ENCODE results near the gene CDKAL1.

DNA sequence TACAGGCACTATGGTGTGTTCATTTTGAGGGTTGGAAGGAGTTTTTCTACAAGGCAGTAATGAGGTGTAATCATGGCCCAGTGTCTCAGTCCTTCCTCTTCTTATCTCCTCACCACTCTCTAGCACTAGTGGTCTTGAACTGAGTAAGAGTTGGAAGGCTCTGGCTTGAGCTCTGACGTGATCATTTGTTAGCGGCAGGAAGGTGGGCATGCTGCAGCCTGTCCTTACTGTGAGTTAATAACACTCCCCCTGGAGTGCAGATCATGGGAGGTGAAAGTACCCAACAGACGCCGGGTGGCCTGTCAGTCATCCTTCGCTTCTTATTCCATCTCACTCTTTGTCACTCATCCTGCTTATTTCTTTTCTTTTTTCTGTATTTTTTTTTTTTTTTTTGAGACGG lies 356.9 kb downstream of the CDKAL1 start:
- TF ChIP-seq, protein P1, sequence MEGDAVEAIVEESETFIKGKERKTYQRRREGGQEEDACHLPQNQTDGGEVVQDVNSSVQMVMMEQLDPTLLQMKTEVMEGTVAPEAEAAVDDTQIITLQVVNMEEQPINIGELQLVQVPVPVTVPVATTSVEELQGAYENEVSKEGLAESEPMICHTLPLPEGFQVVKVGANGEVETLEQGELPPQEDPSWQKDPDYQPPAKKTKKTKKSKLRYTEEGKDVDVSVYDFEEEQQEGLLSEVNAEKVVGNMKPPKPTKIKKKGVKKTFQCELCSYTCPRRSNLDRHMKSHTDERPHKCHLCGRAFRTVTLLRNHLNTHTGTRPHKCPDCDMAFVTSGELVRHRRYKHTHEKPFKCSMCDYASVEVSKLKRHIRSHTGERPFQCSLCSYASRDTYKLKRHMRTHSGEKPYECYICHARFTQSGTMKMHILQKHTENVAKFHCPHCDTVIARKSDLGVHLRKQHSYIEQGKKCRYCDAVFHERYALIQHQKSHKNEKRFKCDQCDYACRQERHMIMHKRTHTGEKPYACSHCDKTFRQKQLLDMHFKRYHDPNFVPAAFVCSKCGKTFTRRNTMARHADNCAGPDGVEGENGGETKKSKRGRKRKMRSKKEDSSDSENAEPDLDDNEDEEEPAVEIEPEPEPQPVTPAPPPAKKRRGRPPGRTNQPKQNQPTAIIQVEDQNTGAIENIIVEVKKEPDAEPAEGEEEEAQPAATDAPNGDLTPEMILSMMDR (IDR thresholded peaks at IDR 0.05) = no peak
- no peak for TF ChIP-seq POLR2AphosphoS5 (IDR thresholded peaks at IDR 0.05; ENCODE audit: insufficient read depth in 1 of 2, low read depth in 1 of 2)

All from vagina (tissue), 2 donors.